Mesodermal cell (in vitro differentiated cells): ENCODE measurements around the gene ARHGAP12.
A peak's percentile ranks its signal among the peaks of the same experiment; 100 is the strongest.

Source experiments
- H3K27ac ChIP-seq: 2 replicates; pipeline ENCODE4 v1.7.0; 2013; ENCODE audit warnings: mild to moderate bottlenecking, low read depth, low read length, moderate library complexity; ENCODE audit not compliant: severe bottlenecking
- H3K36me3 ChIP-seq: 2 replicates; pipeline ENCODE4 v1.7.1; 2013; ENCODE audit warnings: mild to moderate bottlenecking, low read length, moderate library complexity; ENCODE audit not compliant: control insufficient read depth, insufficient read depth
- H3K4me1 ChIP-seq: one replicate; pipeline ENCODE4 v1.7.1; 2013; ENCODE audit warnings: mild to moderate bottlenecking, low read length; ENCODE audit not compliant: insufficient read depth, control insufficient read depth, poor library complexity, severe bottlenecking
- H3K4me3 ChIP-seq: 2 replicates; pipeline ENCODE4 v1.7.0; 2013; ENCODE audit warnings: low read length, control low read depth, mild to moderate bottlenecking; ENCODE audit not compliant: insufficient read depth, poor library complexity, severe bottlenecking; ENCODE audit errors: extremely low read depth
- H3K9me3 ChIP-seq: 2 replicates; pipeline ENCODE4 v1.7.1; 2013; ENCODE audit warnings: mild to moderate bottlenecking, low read length, moderate library complexity; ENCODE audit not compliant: control insufficient read depth
- WGBS, 2 experiments: methylation state at CpG; one replicate each; pipeline ENCODE4 v1.1.5; 2013; ENCODE audit warnings: missing lambda C conversion rate in 2 of 2; ENCODE audit not compliant: insufficient coverage in 2 of 2; 5-methylcytosine and 5-hydroxymethylcytosine counted together

The ARHGAP12 gene

GRCh38 chr10:31935678-31936077 lies 7.0 kb upstream of the ARHGAP12 start:
- Histone ChIP-seq H3K9me3 (no peaks in the 10 kb centered on the region), H3K27ac (no peak overlapping the region), H3K4me3 (no peak overlapping the region), H3K36me3 (no peaks in the 10 kb centered on the region), H3K4me1 (peaks cover 15% of the 10 kb centered on the region)
- WGBS, 2 experiments: 100% methylated on average over 2 of the region's 4 CpGs; no CpG with 5 or more reads in 1 of the 2 experiments

DNA sequence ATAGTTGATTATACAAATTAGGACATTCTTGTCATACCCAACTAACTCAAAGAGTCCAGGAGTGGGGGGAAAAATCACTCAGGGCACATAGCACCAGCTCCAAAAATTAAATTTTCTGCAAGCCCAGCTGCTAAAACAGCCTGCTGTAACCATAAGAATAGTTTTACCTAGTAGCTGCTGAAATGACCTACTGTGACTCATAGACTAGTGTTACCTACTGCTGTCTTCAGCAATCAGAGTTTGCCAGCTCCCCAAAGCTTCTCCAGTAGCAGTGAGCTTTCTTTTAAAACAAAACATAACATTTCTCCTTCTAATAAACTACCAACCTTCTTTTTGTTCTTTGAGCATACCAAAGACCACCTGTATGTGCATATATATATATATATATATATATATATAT lies 4.2 kb upstream of the ARHGAP12 start:
- peaks cover 8% of the 10 kb centered on the region for H3K4me1 ChIP-seq

DNA sequence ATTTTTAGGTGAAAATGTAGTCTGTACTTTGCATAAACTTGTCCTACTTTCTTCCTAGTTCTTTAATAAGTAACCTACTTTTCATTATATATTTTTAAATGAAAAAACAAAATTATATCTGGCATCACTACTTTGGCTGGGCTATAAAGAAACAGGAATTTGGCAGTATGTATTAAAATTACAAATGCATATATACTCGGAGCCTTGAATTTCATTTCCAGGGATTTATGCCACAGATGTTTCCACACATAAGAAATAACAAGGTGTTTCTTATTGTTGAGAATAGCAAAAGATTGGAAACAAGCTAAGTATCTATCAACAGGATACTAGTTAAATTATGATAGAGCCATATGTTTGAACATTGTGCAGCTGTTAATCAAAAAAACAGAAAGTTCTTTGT lies 2.2 kb upstream of the ARHGAP12 start:
- Histone ChIP-seq H3K4me3 (no peak overlapping the region), H3K27ac (no peak overlapping the region), H3K9me3 (no peaks in the 10 kb centered on the region), H3K4me1 (peaks cover 8% of the 10 kb centered on the region), H3K36me3 (no peaks in the 10 kb centered on the region)
- no CpG with 5 or more reads among the region's 1 CpG for WGBS, 2 experiments

More for the DNA sequence above, 4.2 kb upstream of the ARHGAP12 start:
- Histone ChIP-seq H3K4me3 (no peak overlapping the region), H3K36me3 (no peaks in the 10 kb centered on the region), H3K9me3 (no peaks in the 10 kb centered on the region), H3K27ac (no peak overlapping the region)

GRCh38 chr10:31930023-31930751 lies 1.6 kb upstream of the ARHGAP12 start:
- Histone ChIP-seq H3K4me3 (peak overlapping the region; percentile 84), H3K27ac (peak overlapping the region; percentile 95)

GRCh38 chr10:31929261-31930022 lies 811 bp upstream of the ARHGAP12 start:
- no peaks in the 10 kb centered on the region for H3K36me3 ChIP-seq
- peaks cover 8% of the 10 kb centered on the region for H3K4me1 ChIP-seq
- peak overlapping the region; percentile 95 for H3K27ac ChIP-seq
- H3K4me3 ChIP-seq: peak overlapping the region; percentile 84
- no peaks in the 10 kb centered on the region for H3K9me3 ChIP-seq
- 2 to 4% methylated on average over 21 to 22 of the region's 25 CpGs for WGBS, 2 experiments

More at GRCh38 chr10:31930023-31930751, 1.6 kb upstream of the ARHGAP12 start:
- Histone ChIP-seq H3K9me3 (no peaks in the 10 kb centered on the region), H3K4me1 (peaks cover 8% of the 10 kb centered on the region), H3K36me3 (no peaks in the 10 kb centered on the region)
- WGBS, 2 experiments: 60% methylated on average over 2 to 4 of the region's 11 CpGs

- Histone ChIP-seq H3K36me3 (peaks cover 9% of the 10 kb centered on the region), H3K27ac (peak overlapping the region; percentile 95)
- 0% methylated on average over 16 to 33 of the region's 58 CpGs for WGBS, 2 experiments
These were observed 615 bp downstream of the ARHGAP12 start for GRCh38 chr10:31927884-31928548.

DNA sequence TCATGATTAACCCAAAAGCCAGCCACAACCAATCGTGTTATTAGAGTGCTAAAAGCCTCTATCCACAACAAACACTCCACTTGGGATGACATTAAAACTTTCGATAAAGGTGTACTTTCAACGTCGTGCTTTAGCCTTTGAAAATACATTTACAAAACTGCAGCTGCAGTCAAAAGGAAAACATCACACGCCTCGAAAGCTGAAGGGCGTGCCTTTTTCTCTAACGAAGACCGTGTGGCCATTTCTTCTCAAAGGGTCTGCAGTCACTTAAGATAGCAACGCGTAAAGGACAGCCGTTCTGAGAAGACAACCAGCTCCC lies 1.1 kb downstream of the ARHGAP12 start:
- peaks cover 8% of the 10 kb centered on the region for H3K4me1 ChIP-seq
- H3K36me3 ChIP-seq: peaks cover 9% of the 10 kb centered on the region
- peak overlapping the region; percentile 73 for H3K27ac ChIP-seq
- no peaks in the 10 kb centered on the region for H3K9me3 ChIP-seq
- 0% methylated on average over 7 to 12 of the region's 12 CpGs for WGBS, 2 experiments
- peak overlapping the region; percentile 84 for H3K4me3 ChIP-seq

More at GRCh38 chr10:31927884-31928548, 615 bp downstream of the ARHGAP12 start:
- Histone ChIP-seq H3K9me3 (no peaks in the 10 kb centered on the region), H3K4me3 (peak overlapping the region; percentile 84), H3K4me1 (peaks cover 8% of the 10 kb centered on the region)

GRCh38 chr10:31926765-31927564 lies 1.7 kb downstream of the ARHGAP12 start:
- 16 to 17% methylated on average over 12 to 13 of the region's 22 CpGs for WGBS, 2 experiments
- Histone ChIP-seq H3K9me3 (no peaks in the 10 kb centered on the region), H3K36me3 (peaks cover 9% of the 10 kb centered on the region), H3K27ac (peak overlapping the region; percentile 73), H3K4me3 (peak overlapping the region; percentile 84), H3K4me1 (peaks cover 8% of the 10 kb centered on the region)

DNA sequence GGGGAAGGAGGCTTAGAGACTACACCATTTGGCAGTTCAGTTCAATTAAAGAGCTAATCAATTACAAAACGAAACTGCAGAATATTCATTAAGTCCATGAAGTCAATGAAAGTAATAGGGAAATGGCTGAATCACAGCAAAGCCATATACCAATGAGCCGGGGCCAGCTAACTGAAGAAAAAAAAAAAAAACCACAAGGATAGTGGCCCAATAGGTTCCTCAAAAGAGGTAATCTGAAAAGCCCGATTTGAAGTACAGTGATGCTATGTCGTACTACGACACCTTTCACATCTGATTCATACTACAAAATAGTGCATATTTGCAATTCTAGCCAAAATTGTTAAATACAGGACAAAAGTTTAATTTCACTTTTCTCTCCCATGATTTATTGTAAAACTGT lies 2.5 kb downstream of the ARHGAP12 start:
- Histone ChIP-seq H3K4me1 (peaks cover 8% of the 10 kb centered on the region), H3K27ac (no peak overlapping the region), H3K36me3 (peaks cover 9% of the 10 kb centered on the region), H3K9me3 (no peaks in the 10 kb centered on the region), H3K4me3 (no peak overlapping the region)
- WGBS, 2 experiments: 83 to 100% methylated on average over 2 of the region's 5 CpGs

GRCh38 chr10:31924833-31925232 lies 3.8 kb downstream of the ARHGAP12 start:
- WGBS, 2 experiments: no CpG with 5 or more reads among the region's 3 CpGs
- no peaks in the 10 kb centered on the region for H3K9me3 ChIP-seq
- no peaks in the 10 kb centered on the region for H3K4me1 ChIP-seq
- peaks cover 9% of the 10 kb centered on the region for H3K36me3 ChIP-seq
- H3K4me3 ChIP-seq: no peak overlapping the region
- H3K27ac ChIP-seq: no peak overlapping the region
